ENCODE measurements around the gene VWA5B2.

Gene VWA5B2

GRCh38 chr3:184198509-184198908 lies 30.9 kb upstream of the VWA5B2 start:
- TF ChIP-seq, protein P1, sequence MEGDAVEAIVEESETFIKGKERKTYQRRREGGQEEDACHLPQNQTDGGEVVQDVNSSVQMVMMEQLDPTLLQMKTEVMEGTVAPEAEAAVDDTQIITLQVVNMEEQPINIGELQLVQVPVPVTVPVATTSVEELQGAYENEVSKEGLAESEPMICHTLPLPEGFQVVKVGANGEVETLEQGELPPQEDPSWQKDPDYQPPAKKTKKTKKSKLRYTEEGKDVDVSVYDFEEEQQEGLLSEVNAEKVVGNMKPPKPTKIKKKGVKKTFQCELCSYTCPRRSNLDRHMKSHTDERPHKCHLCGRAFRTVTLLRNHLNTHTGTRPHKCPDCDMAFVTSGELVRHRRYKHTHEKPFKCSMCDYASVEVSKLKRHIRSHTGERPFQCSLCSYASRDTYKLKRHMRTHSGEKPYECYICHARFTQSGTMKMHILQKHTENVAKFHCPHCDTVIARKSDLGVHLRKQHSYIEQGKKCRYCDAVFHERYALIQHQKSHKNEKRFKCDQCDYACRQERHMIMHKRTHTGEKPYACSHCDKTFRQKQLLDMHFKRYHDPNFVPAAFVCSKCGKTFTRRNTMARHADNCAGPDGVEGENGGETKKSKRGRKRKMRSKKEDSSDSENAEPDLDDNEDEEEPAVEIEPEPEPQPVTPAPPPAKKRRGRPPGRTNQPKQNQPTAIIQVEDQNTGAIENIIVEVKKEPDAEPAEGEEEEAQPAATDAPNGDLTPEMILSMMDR (conservative IDR thresholded peaks at IDR 0.05): no peak
- no peak for TF ChIP-seq ZFX (IDR thresholded peaks at IDR 0.05)
- no peak overlapping the region for H3K27ac ChIP-seq

DNA sequence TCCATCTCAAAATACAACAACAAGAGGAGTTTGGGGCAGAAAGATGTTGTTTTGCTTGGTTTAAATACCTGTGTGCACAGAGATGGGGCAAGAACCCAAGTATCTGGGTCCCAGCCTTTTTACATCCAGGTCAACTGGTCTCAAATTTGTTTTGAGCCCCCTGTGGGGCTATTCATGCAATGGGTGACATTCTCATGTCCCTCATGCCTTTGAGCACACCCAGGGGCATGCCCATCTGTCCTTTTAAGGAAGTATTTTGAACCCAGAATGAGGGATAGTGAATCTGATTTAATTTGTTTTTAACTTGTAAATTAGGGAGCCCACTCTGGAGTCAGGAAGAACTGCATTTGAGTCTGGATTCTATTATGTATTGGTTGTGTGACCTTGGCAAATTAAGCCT lies 28.6 kb upstream of the VWA5B2 start:
- H3K27ac ChIP-seq: no peak overlapping the region
- TF ChIP-seq, protein P1 (conservative IDR thresholded peaks at IDR 0.05): no peak
- no peak for TF ChIP-seq ZFX (IDR thresholded peaks at IDR 0.05)

DNA sequence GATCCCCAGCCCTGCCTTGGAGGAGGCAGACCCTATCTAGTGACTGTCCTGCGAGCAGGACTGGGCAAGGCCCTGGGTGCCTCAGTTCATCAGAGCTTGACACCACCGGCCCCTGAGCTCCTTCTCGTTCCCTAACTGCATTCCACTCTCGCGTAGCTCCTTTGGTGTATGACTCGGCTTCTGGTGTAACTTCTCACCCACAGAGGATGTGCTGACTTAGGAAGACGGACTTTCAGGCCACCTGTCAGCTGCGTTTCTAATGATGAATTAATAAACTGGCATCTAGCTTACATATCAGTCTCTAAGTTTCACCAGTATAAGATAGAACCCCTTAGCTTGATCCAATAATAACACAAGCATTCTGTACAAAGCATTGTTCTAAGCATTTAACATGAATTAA lies 25.9 kb upstream of the VWA5B2 start:
- no peak overlapping the region for H3K27ac ChIP-seq
- no peak for TF ChIP-seq ZFX (IDR thresholded peaks at IDR 0.05)
- TF ChIP-seq, protein P1 (conservative IDR thresholded peaks at IDR 0.05): no peak

- TF ChIP-seq, protein P1 (conservative IDR thresholded peaks at IDR 0.05): no peak
- no peak for TF ChIP-seq ZFX (IDR thresholded peaks at IDR 0.05)
- H3K27ac ChIP-seq: no peak overlapping the region
Observed at GRCh38 chr3:184209146-184209923, 20.1 kb upstream of the VWA5B2 start.

- no peak for TF ChIP-seq ZFX (IDR thresholded peaks at IDR 0.05)
- TF ChIP-seq, protein P1 (conservative IDR thresholded peaks at IDR 0.05): no peak
- no peak overlapping the region for H3K27ac ChIP-seq
Observed at GRCh38 chr3:184211297-184211696, 18.1 kb upstream of the VWA5B2 start.

- TF ChIP-seq, protein P1 (conservative IDR thresholded peaks at IDR 0.05): no peak
- TF ChIP-seq ZFX (IDR thresholded peaks at IDR 0.05): no peak
- H3K27ac ChIP-seq: no peak overlapping the region
Observed at GRCh38 chr3:184211718-184212117, 17.7 kb upstream of the VWA5B2 start.

DNA sequence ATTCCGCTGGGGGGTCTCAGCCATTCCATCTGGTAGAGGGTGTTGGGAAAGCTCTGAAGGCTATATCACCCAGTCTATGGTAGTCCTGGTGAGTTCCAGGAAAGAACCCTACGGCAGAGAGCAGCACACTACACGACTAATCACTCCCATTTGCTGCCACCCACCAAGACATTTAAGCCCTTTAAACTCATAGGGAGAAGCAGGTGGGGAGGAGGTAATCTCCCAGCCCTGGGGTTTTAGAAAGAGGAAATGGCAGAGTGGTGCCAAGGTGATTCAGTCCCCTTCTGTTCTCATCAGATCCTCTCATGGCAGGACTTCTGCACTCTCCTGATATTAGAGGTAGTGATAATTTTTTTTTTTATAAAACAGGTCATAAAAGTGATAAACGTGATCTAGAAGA lies 10.6 kb upstream of the VWA5B2 start:
- no peak overlapping the region for H3K27ac ChIP-seq
- TF ChIP-seq, protein P1 (conservative IDR thresholded peaks at IDR 0.05): no peak
- no peak for TF ChIP-seq ZFX (IDR thresholded peaks at IDR 0.05)
